ENCODE results near the gene DRG2. TPM values are rescaled to one million over a fixed set of nuclear protein-coding genes. Genes with fewer than 3 reads are reported as not detected.

Gene DRG2
- total and polyA plus RNA-seq, 2 of the 13 experiments (the other 11 are each of a cell fraction or from before 2014, with no cell fraction given), result 20.1 to 26.6 TPM

DNA sequence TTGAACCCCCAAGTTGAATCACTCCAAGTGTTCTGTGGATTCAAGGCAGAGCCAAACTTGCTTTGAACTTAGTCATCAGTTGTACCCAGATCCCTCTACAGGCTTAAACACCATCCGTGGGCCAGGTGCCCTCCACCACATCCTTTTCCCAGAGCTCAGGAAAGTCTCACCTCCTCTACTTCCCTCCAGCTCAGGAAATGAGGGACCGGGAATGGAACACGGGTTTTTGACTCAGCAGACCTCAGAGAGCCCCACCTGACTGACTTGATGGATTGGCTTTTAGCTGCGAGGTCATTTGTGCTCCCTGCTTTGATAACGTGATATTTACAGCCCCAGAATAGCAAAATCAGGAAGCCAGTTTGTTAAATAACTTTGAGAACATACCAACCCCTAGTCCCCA is 28.5 kb upstream of the DRG2 start:
- Histone ChIP-seq H3K9me3 (ENCODE audit: low read length) (no peaks in the 10 kb centered on the region), H3K36me3 (replicated peaks in 1 of 2; ENCODE audit: control insufficient read depth in 1 of 2, insufficient read depth in 2 of 2, low read length in 2 of 2) (peaks cover 20 to 53% of the 10 kb centered on the region in 2 experiments; a peak in 4 of 5 replicates), H2AFZ (ENCODE audit: low read length) (no peak overlapping the region), H3K27me3 (ENCODE audit: control insufficient read depth in 1 of 2, insufficient read depth in 2 of 2, low read length in 2 of 2) (no peaks in the 10 kb centered on the region), H3K9ac (ENCODE audit: insufficient read depth, low read depth, low read length) (no peak overlapping the region), H4K20me1 (ENCODE audit: insufficient read depth, low read length) (no peaks in the 10 kb centered on the region), H3K4me2 (ENCODE audit: low read depth, low read length) (no peak overlapping the region), H3K27ac (ENCODE audit: extremely low read length, insufficient read depth, low read length) (no peak overlapping the region), H3K79me2 (ENCODE audit: insufficient read depth, low read length) (no peaks in the 10 kb centered on the region), H3K4me3 (replicated peaks in 1 of 3; ENCODE audit: insufficient read depth in 1 of 3, low read depth in 2 of 3, low read length in 3 of 3) (no peak overlapping the region), H3K4me1 (ENCODE audit: insufficient read depth, low read length) (no peaks in the 10 kb centered on the region)
- intact Hi-C loops (cut with micrococcal nuclease; ENCODE audit: unreplicated experiment) (no loop called here), in situ Hi-C loops (cut with HindIII; ENCODE audit: extremely low pct_ligation_motif_present, low pct_unique_long_range_greater_than_20kb) (no loop called here)
- TF ChIP-seq GTF2F1 (IDR thresholded peaks at IDR 0.05; ENCODE audit: low read length) (no peak), SRSF1 (optimal IDR thresholded peaks at IDR 0.05; ENCODE audit: low read depth, low read length) (no peak), ZNF224 (CRISPR knock-in tag; IDR thresholded peaks at IDR 0.05) (no peak), SOX5 (CRISPR knock-in tag; IDR thresholded peaks at IDR 0.05; ENCODE audit: borderline replicate concordance) (no peak)
- TF ChIP-seq, protein P1, sequence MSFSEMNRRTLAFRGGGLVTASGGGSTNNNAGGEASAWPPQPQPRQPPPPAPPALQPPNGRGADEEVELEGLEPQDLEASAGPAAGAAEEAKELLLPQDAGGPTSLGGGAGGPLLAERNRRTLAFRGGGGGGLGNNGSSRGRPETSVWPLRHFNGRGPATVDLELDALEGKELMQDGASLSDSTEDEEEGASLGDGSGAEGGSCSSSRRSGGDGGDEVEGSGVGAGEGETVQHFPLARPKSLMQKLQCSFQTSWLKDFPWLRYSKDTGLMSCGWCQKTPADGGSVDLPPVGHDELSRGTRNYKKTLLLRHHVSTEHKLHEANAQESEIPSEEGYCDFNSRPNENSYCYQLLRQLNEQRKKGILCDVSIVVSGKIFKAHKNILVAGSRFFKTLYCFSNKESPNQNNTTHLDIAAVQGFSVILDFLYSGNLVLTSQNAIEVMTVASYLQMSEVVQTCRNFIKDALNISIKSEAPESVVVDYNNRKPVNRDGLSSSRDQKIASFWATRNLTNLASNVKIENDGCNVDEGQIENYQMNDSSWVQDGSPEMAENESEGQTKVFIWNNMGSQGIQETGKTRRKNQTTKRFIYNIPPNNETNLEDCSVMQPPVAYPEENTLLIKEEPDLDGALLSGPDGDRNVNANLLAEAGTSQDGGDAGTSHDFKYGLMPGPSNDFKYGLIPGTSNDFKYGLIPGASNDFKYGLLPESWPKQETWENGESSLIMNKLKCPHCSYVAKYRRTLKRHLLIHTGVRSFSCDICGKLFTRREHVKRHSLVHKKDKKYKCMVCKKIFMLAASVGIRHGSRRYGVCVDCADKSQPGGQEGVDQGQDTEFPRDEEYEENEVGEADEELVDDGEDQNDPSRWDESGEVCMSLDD (CRISPR knock-in tag; IDR thresholded peaks at IDR 0.05; ENCODE audit: borderline replicate concordance), result no peak
- ATAC-seq (no peak), FAIRE-seq (no peak), DNase-seq (ENCODE audit: low spot score) (no peak)
- POLR2A ChIA-PET, result no interaction called here
- 95% methylated on average over 5 of the region's 5 CpGs for WGBS (ENCODE audit: low lambda C conversion rate)
- no TSS peak for BruUV-seq (replicated peaks)
- CTCF ChIA-PET (ENCODE audit: low intra/inter-chr PET ratio, low total read pairs), result no interaction called here

DNA sequence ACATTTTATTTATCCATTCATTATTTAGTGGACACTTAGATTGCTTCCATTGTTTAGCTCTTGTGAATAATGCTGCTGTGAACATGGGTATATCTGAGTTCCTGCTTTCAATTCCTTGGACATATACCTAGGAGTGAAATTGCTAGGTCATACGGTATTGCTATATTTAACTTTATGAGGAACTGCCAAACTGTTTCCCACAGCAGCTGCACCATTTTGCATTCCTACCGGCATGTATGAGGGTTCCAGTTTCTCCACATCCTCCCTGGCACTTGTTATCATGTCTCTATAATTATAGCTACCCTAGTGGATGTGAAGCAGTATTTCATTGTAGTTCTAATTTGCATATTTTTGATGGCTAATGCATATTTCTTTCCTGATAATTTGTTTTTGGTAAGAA is 23.7 kb upstream of the DRG2 start:
- 94% methylated on average over 2 of the region's 2 CpGs for WGBS (ENCODE audit: low lambda C conversion rate)
- no peak overlapping the region for H2AFZ ChIP-seq (ENCODE audit: low read length)
- no peak for DNase-seq (ENCODE audit: low spot score)
- no peak overlapping the region for H3K27ac ChIP-seq (ENCODE audit: extremely low read length, insufficient read depth, low read length)
- H3K36me3 ChIP-seq (replicated peaks in 1 of 2; ENCODE audit: control insufficient read depth in 1 of 2, insufficient read depth in 2 of 2, low read length in 2 of 2), result peaks cover 20 to 39% of the 10 kb centered on the region in 2 experiments
- H3K27me3 ChIP-seq (ENCODE audit: control insufficient read depth in 1 of 2, insufficient read depth in 2 of 2, low read length in 2 of 2), result no peaks in the 10 kb centered on the region
- in situ Hi-C loops (cut with HindIII; ENCODE audit: extremely low pct_ligation_motif_present, low pct_unique_long_range_greater_than_20kb) (no loop called here), intact Hi-C loops (cut with micrococcal nuclease; ENCODE audit: unreplicated experiment) (no loop called here)
- H3K79me2 ChIP-seq (ENCODE audit: insufficient read depth, low read length), result no peaks in the 10 kb centered on the region
- ChIA-PET POLR2A (no interaction called here), CTCF (ENCODE audit: low intra/inter-chr PET ratio, low total read pairs) (no interaction called here)
- no peak for FAIRE-seq
- TF ChIP-seq, protein P2, sequence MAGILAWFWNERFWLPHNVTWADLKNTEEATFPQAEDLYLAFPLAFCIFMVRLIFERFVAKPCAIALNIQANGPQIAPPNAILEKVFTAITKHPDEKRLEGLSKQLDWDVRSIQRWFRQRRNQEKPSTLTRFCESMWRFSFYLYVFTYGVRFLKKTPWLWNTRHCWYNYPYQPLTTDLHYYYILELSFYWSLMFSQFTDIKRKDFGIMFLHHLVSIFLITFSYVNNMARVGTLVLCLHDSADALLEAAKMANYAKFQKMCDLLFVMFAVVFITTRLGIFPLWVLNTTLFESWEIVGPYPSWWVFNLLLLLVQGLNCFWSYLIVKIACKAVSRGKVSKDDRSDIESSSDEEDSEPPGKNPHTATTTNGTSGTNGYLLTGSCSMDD (CRISPR knock-in tag; IDR thresholded peaks at IDR 0.05), result no peak
- TF ChIP-seq ZNF143 (CRISPR knock-in tag; IDR thresholded peaks at IDR 0.05) (no peak), POLR2A (IDR thresholded peaks at IDR 0.05; ENCODE audit: insufficient read depth in 1 of 2, low read depth in 2 of 2, low read length in 2 of 2) (no peak), ZNF607 (CRISPR knock-in tag; IDR thresholded peaks at IDR 0.05; ENCODE audit: borderline replicate concordance) (no peak), ZSCAN29 (CRISPR knock-in tag; conservative IDR thresholded peaks at IDR 0.05) (no peak), ZSCAN22 (CRISPR knock-in tag; IDR thresholded peaks at IDR 0.05) (no peak), CC2D1A (CRISPR knock-in tag; IDR thresholded peaks at IDR 0.05) (no peak), HOXA9 (CRISPR knock-in tag; IDR thresholded peaks at IDR 0.05; ENCODE audit: borderline replicate concordance) (no peak)
- TF ChIP-seq, protein P3, sequence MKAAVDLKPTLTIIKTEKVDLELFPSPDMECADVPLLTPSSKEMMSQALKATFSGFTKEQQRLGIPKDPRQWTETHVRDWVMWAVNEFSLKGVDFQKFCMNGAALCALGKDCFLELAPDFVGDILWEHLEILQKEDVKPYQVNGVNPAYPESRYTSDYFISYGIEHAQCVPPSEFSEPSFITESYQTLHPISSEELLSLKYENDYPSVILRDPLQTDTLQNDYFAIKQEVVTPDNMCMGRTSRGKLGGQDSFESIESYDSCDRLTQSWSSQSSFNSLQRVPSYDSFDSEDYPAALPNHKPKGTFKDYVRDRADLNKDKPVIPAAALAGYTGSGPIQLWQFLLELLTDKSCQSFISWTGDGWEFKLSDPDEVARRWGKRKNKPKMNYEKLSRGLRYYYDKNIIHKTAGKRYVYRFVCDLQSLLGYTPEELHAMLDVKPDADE (CRISPR knock-in tag; IDR thresholded peaks at IDR 0.05), result no peak
- no peaks in the 10 kb centered on the region for H4K20me1 ChIP-seq (ENCODE audit: insufficient read depth, low read length)
- ATAC-seq, result no peak
- H3K4me2 ChIP-seq (ENCODE audit: low read depth, low read length), result no peak overlapping the region
- no TSS peak for BruUV-seq (replicated peaks)
- peaks cover 12% of the 10 kb centered on the region for H3K4me1 ChIP-seq (ENCODE audit: insufficient read depth, low read length)
- H3K9ac ChIP-seq (ENCODE audit: insufficient read depth, low read depth, low read length), result no peak overlapping the region
- no peaks in the 10 kb centered on the region for H3K9me3 ChIP-seq (ENCODE audit: low read length)
- no peak overlapping the region for H3K4me3 ChIP-seq (replicated peaks in 1 of 3; ENCODE audit: insufficient read depth in 1 of 3, low read depth in 2 of 3, low read length in 3 of 3)

Measured in HepG2 (cell line).